ENCODE measurements around the gene COX15.

DNA sequence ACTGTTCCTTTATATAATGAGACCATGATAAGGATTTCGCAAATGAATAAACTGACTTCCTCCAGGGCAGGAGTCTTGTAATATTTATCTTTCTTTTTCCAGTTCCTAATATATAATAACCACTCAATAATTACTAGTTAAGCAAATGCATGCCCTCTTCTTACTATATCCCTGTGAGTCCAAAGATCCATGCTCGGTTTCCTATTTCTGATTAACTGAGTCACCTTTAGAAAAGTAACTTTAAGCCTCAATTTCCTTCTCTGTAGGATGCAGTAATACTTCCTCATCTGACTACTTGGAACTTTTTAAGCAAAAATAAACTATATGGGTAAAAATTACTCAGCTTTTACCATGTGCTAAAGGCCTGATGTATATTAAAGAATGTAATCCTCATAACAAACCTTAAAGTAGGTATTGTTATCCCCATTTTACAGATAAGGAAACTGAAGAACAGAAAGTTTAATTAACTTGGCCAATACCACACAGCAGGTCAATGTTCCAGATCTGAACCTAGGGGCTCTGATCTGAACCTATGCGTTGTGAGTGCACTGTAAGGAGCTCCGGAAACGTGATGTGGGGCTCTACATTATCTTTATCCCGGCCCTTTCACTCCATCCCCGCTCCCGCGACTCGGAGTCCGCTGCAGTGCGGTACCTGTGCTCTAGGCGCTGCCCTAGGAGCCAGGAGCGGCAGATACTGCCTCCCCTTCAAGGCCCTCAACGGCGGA, 458 bp downstream of the COX15 start:
- TF ChIP-seq, protein P1, sequence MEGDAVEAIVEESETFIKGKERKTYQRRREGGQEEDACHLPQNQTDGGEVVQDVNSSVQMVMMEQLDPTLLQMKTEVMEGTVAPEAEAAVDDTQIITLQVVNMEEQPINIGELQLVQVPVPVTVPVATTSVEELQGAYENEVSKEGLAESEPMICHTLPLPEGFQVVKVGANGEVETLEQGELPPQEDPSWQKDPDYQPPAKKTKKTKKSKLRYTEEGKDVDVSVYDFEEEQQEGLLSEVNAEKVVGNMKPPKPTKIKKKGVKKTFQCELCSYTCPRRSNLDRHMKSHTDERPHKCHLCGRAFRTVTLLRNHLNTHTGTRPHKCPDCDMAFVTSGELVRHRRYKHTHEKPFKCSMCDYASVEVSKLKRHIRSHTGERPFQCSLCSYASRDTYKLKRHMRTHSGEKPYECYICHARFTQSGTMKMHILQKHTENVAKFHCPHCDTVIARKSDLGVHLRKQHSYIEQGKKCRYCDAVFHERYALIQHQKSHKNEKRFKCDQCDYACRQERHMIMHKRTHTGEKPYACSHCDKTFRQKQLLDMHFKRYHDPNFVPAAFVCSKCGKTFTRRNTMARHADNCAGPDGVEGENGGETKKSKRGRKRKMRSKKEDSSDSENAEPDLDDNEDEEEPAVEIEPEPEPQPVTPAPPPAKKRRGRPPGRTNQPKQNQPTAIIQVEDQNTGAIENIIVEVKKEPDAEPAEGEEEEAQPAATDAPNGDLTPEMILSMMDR (tag by site-specific recombination; IDR thresholded peaks at IDR 0.05) = no peak
- TF ChIP-seq RBAK (tag by site-specific recombination; IDR thresholded peaks at IDR 0.05) = no peak
- TF ChIP-seq, protein P2, sequence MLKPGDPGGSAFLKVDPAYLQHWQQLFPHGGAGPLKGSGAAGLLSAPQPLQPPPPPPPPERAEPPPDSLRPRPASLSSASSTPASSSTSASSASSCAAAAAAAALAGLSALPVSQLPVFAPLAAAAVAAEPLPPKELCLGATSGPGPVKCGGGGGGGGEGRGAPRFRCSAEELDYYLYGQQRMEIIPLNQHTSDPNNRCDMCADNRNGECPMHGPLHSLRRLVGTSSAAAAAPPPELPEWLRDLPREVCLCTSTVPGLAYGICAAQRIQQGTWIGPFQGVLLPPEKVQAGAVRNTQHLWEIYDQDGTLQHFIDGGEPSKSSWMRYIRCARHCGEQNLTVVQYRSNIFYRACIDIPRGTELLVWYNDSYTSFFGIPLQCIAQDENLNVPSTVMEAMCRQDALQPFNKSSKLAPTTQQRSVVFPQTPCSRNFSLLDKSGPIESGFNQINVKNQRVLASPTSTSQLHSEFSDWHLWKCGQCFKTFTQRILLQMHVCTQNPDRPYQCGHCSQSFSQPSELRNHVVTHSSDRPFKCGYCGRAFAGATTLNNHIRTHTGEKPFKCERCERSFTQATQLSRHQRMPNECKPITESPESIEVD (tag by site-specific recombination; IDR thresholded peaks at IDR 0.05) = no peak

All from HEK293 (cell line).